Endodermal cell (in vitro differentiated cells): Measurements from ENCODE around the gene EML1. TPM values are rescaled to one million over a fixed set of nuclear protein-coding genes. Genes with fewer than 3 reads are reported as not detected.

Experiments used
- DNase-seq: peaks from one replicate; pipeline ENCODE4 v3.0.0-alpha.2; 2017
- H3K27ac ChIP-seq: 2 replicates; pipeline ENCODE4 v1.5.1; 2013; ENCODE audit warnings: mild to moderate bottlenecking, low read depth, low read length, moderate library complexity
- H3K27me3 ChIP-seq: 2 replicates; pipeline ENCODE4 v1.6.1; 2013; ENCODE audit warnings: mild to moderate bottlenecking, low read length, moderate library complexity; ENCODE audit not compliant: insufficient read depth, control insufficient read depth, poor library complexity, severe bottlenecking
- H3K36me3 ChIP-seq: 2 replicates; pipeline ENCODE4 v1.7.0; 2013; ENCODE audit warnings: mild to moderate bottlenecking, low read length, moderate library complexity; ENCODE audit not compliant: control insufficient read depth, insufficient read depth
- H3K4me1 ChIP-seq: one replicate; pipeline ENCODE4 v1.7.0; 2013; ENCODE audit warnings: low read length; ENCODE audit not compliant: control insufficient read depth, insufficient read depth
- H3K4me3 ChIP-seq: 2 replicates; pipeline ENCODE4 v1.5.1; 2013; ENCODE audit warnings: mild to moderate bottlenecking, low read length, moderate library complexity
- H3K9ac ChIP-seq: 2 replicates; pipeline ENCODE4 v1.6.1; 2013; ENCODE audit warnings: mild to moderate bottlenecking, low read length, moderate library complexity; ENCODE audit not compliant: poor library complexity, severe bottlenecking; ENCODE audit errors: extremely low read depth
- H3K9me3 ChIP-seq: 2 replicates; pipeline ENCODE4 v1.6.1; 2013; ENCODE audit warnings: mild to moderate bottlenecking, low read length, moderate library complexity; ENCODE audit not compliant: control insufficient read depth
- H3K27ac Mint-ChIP-seq: 2 replicates; pipeline ENCODE4 v1.8.0; 2020; ENCODE audit warnings: mixed read lengths
- H3K27me3 Mint-ChIP-seq: 2 replicates; pipeline ENCODE4 v1.8.0; 2021; ENCODE audit warnings: mild to moderate bottlenecking, mixed read lengths; ENCODE audit not compliant: insufficient read depth
- H3K36me3 Mint-ChIP-seq: 2 replicates; pipeline ENCODE4 v1.8.0; 2020; ENCODE audit warnings: low read depth, mixed read lengths
- H3K4me1 Mint-ChIP-seq: 2 replicates; pipeline ENCODE4 v1.8.0; 2020; ENCODE audit warnings: mixed read lengths
- H3K4me3 Mint-ChIP-seq: 2 replicates; pipeline ENCODE4 v1.8.0; 2020; ENCODE audit warnings: mild to moderate bottlenecking, moderate library complexity, mixed read lengths
- H3K9me3 Mint-ChIP-seq: 2 replicates; pipeline ENCODE4 v1.8.0; 2020; ENCODE audit warnings: mild to moderate bottlenecking, mixed read lengths
- CTCF ChIP-seq: fragments of 200-600 bp; sonication (generic); conservative IDR thresholded peaks from 2 replicates; pipeline ENCODE4 v1.5.0; 2021; ENCODE audit warnings: antibody characterized with exemption, mild to moderate bottlenecking
- WGBS, 2 experiments: methylation state at CpG; one replicate each; pipeline versions ENCODE4 v1.1.5 to v1.1.7; 2013; ENCODE audit warnings: missing lambda C conversion rate in 2 of 2, mixed read lengths in 1 of 2; ENCODE audit not compliant: insufficient coverage in 1 of 2, insufficient read length in 1 of 2; 5-methylcytosine and 5-hydroxymethylcytosine counted together
- total RNA-seq, 2 donors: library from RNA; stranded (reverse); fragmentation: NEBNext Ultra II Directional in 1 of 2; extraction: Animal tissue kit (Norgen Biotek cat#: 25700) in 1 of 2; gene quantifications; 2 replicates in 1 of 2; 3 replicates in 1 of 2; pipeline ENCODE4 v1.2.1, GENCODE V29; 2021

EML1 gene
- total RNA-seq, 2 donors from 2014 or later, result 25.0 to 31.4 TPM

GRCh38 chr14:99888149-99888548 is 94.9 kb downstream of the EML1 start:
- Histone ChIP-seq H3K27me3 (peaks cover 13% of the 10 kb centered on the region), H3K9me3 (no peaks in the 10 kb centered on the region), H3K4me3 (no peak overlapping the region), H3K4me1 (peaks cover 19% of the 10 kb centered on the region), H3K27ac (no peak overlapping the region), H3K36me3 (no peaks in the 10 kb centered on the region), H3K9ac (no peak overlapping the region)
- Mint-ChIP-seq H3K36me3 (peaks cover 3% of the 10 kb centered on the region), H3K4me3 (no peak overlapping the region), H3K27ac (no peak overlapping the region), H3K9me3 (no peaks in the 10 kb centered on the region), H3K4me1 (peaks cover 15% of the 10 kb centered on the region), H3K27me3 (peaks cover 38% of the 10 kb centered on the region)
- 95 to 98% methylated on average over 4 to 5 of the region's 5 CpGs for WGBS, 2 experiments
- TF ChIP-seq CTCF, result no peak
- DNase-seq, result no peak

GRCh38 chr14:99889268-99889667 is 96.1 kb downstream of the EML1 start:
- Histone ChIP-seq H3K9me3 (no peaks in the 10 kb centered on the region), H3K4me1 (peaks cover 19% of the 10 kb centered on the region), H3K4me3 (no peak overlapping the region), H3K27ac (peak overlapping the region; percentile 86), H3K27me3 (peaks cover 13% of the 10 kb centered on the region), H3K9ac (no peak overlapping the region), H3K36me3 (no peaks in the 10 kb centered on the region)
- peak; percentile 84 for DNase-seq
- Mint-ChIP-seq H3K27me3 (peaks cover 27% of the 10 kb centered on the region), H3K4me3 (no peak overlapping the region), H3K4me1 (peaks cover 12% of the 10 kb centered on the region), H3K27ac (peak overlapping the region; percentile 77), H3K9me3 (no peaks in the 10 kb centered on the region), H3K36me3 (no peaks in the 10 kb centered on the region)
- 48 to 66% methylated on average over 6 to 11 of the region's 11 CpGs for WGBS, 2 experiments
- TF ChIP-seq CTCF, result no peak

- no peaks in the 10 kb centered on the region for H3K36me3 ChIP-seq
- no peaks in the 10 kb centered on the region for H3K9me3 ChIP-seq
- Mint-ChIP-seq H3K4me3 (no peak overlapping the region), H3K27me3 (peaks cover 15% of the 10 kb centered on the region), H3K4me1 (peaks cover 12% of the 10 kb centered on the region), H3K9me3 (no peaks in the 10 kb centered on the region), H3K27ac (no peak overlapping the region), H3K36me3 (no peaks in the 10 kb centered on the region)
- H3K4me1 ChIP-seq, result peaks cover 19% of the 10 kb centered on the region
- peaks cover 13% of the 10 kb centered on the region for H3K27me3 ChIP-seq
- DNase-seq, result no peak
- WGBS, 2 experiments, result 78% methylated on average over 1 of the region's 2 CpGs; no CpG with 5 or more reads in 1 of the 2 experiments
- H3K27ac ChIP-seq, result no peak overlapping the region
- no peak overlapping the region for H3K4me3 ChIP-seq
- H3K9ac ChIP-seq, result no peak overlapping the region
- no peak for TF ChIP-seq CTCF
These were observed 98.1 kb downstream of the EML1 start for GRCh38 chr14:99891266-99891665.
